Stromal cell of bone marrow (primary cell): ENCODE measurements around the gene MRPL30.
"Not testable (repeated sequence)": the region's sequence is repeated elsewhere in the genome, so short reads cannot be mapped to it uniquely, and the experiment has no call there.

ENCODE experiments used
- DNase-seq: peaks from one replicate; pipeline ENCODE4 v3.0.0-alpha.2; 2012; ENCODE audit warnings: low read depth

Gene MRPL30

DNA sequence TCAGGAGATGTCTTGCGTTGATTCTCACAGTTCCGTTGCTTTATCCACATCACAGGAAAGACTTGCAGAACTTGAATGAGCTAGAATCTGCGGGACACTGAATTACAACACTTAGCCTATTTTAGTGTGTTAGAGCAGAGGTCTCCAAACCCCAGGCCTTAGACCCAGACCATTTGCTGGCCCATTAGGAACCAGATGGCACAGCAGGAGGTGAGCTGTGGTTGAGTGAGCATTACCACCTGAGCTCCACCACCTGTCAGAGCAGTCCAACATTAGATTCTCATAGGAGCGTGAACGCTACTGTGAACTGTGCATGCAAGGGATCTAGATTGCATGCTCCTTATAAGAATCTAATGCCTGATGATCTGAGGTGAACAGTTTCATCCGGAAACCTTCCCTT, 3.8 kb downstream of the MRPL30 start:
- DNase-seq = no peak

DNA sequence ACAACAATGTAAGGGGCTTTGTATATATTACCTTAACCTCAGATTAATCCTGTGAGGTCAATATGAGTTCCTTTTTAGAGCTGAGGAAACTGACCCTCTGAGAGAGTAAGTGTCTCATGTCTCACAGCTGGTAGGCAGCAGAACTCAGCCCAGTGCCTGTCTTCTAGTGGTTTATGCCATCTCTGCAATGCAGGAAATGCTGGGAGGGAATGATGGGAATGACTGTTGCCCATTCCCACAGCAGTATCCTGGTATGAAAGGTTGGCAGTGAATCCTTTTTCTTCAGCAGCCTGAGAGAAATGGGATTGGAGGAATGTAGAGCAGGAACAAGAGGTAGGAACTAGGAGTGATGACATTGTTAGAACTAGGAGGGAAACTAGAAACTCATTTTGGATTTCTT, 6.0 kb downstream of the MRPL30 start:
- no peak for DNase-seq

DNA sequence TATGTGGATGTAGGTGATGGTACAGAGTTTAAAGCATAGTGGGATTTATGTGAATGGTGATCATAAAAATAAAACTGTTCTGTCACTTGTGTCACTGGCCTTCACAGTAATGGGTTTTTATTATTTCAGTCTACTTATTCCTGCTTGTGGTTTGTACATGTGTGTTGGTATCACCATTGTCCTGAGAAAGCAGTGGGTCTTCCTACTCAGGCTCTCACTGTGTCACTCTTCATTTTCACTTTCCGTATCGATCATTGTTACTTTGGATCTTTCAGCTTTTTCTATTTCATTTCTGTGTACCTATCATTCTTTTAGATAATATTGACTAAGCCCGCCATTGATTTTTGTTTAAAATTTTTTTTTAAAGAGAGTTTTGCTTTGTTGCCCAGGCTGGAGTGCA, 7.4 kb downstream of the MRPL30 start:
- no peak for DNase-seq

DNA sequence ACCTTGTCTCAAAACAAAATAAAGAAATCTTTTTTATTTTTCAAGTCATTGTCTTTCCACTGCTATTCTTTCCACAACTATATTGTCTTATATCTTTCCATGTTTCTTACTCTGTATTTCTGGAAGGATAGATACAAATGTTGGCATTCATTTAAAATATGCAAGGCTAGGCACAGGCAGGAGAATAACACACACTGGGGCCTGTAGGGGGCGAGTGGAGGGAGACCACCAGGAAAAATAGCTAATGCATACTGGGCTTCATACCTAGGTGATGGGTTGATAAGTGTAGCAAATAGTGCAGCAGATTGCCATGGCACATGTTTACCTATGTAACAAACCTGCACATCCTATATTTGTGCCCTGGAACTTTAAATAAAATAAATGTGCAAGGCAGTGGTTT, 9.6 kb downstream of the MRPL30 start:
- no peak for DNase-seq

DNA sequence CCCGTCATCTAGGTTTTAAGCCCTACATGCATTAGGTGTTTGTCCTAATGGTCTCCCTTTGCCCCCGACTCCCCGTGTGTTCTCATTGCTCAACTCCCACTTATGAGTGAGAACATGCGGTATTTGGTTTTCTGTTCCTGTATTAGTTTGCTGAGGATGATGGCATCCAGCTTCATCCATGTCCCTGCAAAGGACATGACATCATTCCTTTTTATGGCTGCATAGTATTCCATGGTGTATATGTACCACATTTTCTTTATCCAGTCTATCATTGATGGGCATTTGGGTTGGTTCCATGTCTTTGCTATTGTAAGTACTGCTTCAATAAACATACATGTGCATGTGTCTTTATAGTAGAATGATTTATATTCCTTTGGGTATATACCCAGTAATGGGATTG, 11.4 kb downstream of the MRPL30 start:
- DNase-seq = not testable (repeated sequence)

DNA sequence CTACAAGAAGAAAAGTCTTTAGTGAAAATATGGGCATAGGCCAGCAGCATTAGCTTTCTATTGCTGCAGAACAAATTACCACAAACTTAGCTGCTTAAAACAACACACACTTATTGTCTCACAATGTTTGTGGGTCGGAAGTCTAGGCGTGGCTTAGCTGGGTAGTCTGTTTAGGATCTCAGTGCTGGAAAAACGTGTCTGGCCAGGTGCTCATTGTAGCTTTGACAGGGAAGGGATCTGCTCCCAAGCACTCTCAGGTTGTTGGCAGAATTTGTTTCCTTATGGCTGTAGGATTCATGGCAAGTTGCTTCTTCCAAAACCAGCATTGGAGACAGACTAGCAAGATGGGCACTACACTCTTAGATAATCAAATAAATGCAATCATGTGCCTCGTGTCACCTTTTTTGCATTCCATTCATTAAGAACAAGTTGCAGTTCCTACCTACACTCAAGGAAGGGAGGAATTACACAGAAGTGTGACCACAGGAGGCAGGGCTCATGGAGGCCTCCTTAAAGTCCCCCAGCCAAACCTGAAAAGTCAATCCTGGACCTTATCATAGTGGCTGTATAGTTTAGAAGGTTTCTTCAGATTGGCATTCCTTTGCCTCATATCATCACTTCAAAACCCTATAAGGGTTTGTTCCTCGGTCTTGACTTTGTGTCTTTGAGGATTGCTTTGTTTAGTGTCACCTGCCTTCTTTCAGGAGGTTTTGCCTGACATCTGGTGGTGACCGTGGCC, 17.3 kb downstream of the MRPL30 start:
- no peak for DNase-seq

DNA sequence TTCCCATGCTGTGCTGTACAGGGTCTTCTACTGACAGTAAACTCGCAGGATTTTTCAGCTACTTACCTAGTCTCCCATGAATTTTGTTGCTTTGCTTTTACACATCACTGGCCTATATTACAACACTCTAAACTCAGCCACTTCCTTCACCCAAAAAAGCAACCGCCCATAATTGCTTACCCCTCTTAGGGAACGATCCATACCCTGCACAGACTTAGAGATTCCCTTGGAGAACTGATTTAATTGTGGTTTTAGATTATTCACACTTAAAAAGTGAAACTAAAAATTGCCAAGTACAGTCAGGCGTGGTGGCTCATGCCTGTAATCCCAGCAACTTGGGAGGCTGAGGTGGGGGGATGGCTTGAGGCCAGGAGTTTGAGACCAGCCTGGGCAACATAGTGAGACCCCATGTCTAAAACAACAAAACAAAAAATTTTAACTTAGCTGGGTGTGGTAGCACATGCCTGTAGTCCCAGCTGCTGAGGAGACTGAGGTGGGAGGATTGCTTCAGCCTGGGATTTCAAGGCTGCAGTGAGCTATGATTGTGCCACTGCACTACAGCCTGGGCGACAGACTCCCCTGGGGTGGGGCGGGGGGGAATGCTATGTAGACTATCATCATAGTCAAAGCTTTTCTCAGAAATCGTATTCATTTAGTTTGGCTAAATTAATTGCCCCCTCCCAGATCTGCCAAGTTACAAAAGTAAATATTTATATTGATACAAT, 19.3 kb downstream of the MRPL30 start:
- no peak for DNase-seq

DNA sequence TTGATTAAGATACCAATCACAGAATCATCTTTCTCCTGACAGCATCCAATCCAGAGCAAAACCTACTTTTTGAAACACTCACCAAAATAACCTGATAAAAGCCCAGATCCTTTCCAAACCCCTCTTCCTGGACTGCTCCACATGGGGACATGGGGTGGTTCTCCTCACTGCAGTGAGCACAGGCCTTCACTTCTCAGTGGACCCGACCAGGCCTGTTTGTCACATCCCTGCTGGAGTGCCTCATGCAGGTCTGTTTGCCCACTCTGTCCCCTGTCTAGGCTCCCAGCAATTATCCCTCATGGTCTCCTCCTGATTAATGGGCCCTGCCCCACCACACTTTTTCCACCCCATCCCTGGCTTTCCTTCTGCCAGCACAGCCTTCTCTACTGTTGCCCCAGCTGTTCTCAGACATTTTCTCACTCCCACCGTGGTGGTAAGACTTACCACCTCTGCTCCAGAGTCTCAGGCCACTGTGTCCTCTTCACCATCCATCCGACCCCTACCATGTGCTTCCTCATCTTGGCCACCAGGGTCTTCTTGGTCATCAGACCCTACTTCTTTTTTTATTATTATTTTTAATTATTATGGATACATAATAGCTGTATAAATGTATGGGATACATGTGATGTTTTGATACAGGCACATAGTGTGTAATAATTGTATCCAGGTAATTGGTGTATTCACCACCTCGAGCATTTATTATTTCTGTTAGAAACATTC, 21.1 kb downstream of the MRPL30 start:
- DNase-seq = no peak

DNA sequence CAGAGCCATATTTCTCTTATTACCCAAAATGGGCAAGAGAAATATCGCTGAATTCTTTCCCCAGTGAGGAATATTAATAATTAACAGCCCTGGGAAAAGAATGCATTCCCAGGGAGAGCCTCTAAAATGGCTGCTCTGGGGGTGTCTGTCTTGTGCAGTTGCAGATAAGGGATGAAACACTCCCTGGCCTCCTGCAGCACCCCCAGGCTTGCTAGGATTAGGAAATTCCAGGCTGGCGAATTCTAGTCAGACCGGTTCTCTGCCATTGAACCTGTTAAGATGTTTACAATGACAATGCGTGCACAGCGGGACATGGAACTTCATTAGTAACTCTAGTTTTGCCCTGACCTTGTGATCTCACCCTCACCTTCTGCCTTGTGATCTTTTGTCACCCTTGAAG, 24.5 kb downstream of the MRPL30 start:
- no peak for DNase-seq

DNA sequence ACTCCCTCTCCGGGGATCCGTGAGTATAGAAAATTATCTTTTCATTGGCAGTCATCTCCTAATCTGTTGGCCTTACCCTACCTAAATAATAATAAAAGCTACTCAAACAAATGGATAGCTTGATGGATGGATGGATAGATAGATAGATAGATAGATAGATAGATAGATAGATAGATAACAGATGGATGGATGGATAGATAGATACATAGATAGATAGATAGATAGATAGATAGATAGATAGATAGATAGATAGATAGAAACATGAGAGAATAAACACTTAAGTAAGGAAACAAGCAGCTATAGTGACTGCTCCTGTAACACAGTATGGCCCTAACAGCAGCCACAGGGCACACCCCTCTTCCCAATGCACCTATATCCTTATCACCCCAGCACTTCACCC, 35.1 kb downstream of the MRPL30 start:
- no peak for DNase-seq

DNA sequence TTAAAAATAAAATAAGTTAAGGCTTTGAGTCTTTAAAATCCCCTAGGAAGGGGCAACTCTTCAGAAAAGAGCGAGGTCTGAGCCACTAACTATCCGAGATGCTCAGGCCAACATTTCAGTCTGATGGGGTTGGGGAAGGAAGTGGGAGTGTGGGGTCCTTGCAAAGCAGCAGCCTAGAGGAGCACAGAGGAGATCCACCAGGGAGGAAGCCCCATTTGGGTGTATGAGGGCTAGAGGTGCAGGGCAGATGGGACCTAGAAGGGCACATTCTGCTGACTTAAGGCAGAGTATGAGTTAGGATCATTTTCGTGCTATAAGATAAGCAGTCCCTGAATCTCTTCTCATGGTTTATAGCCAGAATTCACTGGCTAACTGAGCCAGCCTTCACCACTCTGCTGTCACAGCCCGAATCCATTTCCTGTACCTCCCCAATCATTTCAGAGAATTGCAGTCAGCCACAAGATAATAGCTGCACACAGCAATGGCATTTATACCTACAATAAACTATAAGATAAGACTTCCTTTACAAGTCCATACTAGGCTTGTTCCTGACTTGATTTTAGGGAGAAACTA, 37.0 kb downstream of the MRPL30 start:
- DNase-seq = no peak

DNA sequence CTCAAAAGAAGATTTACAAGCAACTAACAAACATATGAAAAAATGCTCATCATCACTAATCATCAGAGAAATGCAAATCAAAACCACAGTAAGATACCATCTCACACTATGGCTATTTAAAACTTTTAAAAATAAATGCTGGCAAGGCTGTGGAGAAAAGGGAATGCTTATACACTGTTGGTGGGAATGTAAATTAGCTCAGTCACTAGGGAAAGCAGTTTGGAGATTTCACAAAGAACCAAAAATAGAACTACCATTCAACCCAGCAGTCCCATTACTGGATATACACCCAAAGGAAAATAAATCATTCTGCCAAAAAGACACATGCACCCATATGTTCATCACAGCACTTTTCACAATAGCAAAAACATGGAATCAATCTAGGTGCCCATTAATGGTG, 52.2 kb downstream of the MRPL30 start:
- DNase-seq = not testable (repeated sequence)

DNA sequence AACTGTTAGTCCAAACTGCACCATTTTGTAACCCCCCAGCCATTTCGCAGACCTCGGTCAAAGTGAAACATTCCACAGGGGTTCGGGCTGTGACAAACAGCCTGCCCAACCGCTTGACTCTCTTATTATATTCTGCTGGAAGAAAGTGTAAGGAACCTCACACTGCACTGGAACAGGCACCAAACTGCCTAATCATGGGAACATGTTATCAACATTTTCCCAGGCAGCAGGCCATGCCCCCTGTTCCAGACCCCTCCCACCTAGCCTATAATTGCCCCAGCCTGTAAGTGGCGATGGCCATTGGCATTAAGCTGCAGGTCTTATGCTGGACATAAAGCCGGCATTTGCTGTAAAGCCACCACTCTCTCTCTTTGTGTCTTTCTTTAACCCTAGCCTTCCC, 57.6 kb downstream of the MRPL30 start:
- no peak for DNase-seq

DNA sequence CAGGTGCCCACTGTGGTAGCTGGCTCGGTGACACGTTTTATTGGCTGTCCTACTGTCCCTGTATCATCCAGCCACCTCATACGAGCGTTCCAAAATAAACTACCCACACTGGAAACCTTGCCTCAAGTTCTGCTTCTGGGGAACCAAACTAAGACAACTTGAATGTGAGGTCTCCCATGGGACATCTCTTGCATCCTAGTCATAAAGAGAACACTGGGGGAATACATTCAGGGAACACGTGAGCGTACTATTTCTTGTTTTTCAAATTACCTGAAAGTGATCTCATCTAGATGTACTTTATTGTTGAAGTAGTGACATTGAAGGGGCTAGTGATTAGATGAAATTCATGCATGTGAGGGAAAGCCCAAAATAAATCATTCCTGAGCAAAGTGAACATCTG, 59.4 kb downstream of the MRPL30 start:
- DNase-seq = no peak

DNA sequence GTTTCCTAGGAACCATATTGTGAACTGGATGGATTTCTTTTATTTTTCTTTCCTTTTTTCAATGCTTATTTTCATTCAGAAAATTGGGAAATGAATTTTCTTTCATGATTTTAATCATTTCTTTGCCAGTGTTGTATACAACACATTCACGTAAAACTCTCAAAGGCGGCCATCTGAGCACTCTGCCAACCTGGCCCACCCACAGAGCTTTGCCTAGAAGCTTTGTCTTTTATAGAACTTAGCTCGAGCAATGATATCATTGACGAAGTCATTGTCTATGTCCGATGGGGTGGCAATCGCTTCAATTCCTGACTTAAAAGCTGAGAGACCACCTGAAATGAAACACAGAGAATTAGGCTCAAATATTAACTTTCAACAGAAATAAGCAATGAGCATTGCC, 61.2 kb downstream of the MRPL30 start:
- DNase-seq = no peak
